ENCODE data around the gene BTG2.

- TF ChIP-seq CTCF (IDR thresholded peaks at IDR 0.05; ENCODE audit: low read length) (no peak), EZH2 (IDR thresholded peaks at IDR 0.05; ENCODE audit: borderline replicate concordance, low read length) (no peak)
Observed at GRCh38 chr1:203284411-203285123, 20.8 kb upstream of the BTG2 start.
